Urinary bladder (tissue), 4 donors: ENCODE measurements around the gene OXGR1. TPM values are rescaled to one million over a fixed set of nuclear protein-coding genes. Genes with fewer than 3 reads are reported as not detected.
"Not testable (repeated sequence)": the region's sequence is repeated elsewhere in the genome, so short reads cannot be mapped to it uniquely, and the experiment has no call there.

ENCODE experiments used
- DNase-seq: peaks from one replicate; pipeline ENCODE4 v3.0.0-alpha.2; 2015; ENCODE audit errors: extremely low spot score
- H3K27ac ChIP-seq: one replicate; pipeline ENCODE4 v1.5.1; 2013; ENCODE audit warnings: low read depth, mild to moderate bottlenecking, moderate library complexity
- H3K36me3 ChIP-seq: one replicate; pipeline ENCODE4 v1.6.1; 2013; ENCODE audit warnings: mild to moderate bottlenecking, moderate library complexity; ENCODE audit not compliant: insufficient read depth
- H3K4me1 ChIP-seq: one replicate; pipeline ENCODE4 v1.6.1; 2013; ENCODE audit warnings: mild to moderate bottlenecking, moderate library complexity; ENCODE audit not compliant: insufficient read depth
- H3K4me3 ChIP-seq: one replicate; pipeline ENCODE4 v1.5.1; 2013; ENCODE audit warnings: low read depth, low read length
- WGBS: extraction: QIAGEN DNeasy Blood & Tissue Kit; methylation state at CpG from one replicate; pipeline ENCODE4 v1.1.7; 2013; 5-methylcytosine and 5-hydroxymethylcytosine counted together
- polyA plus RNA-seq: library from polyadenylated mRNA; stranded (reverse); fragments of 200-250 nt; gene quantifications from one replicate; pipeline ENCODE4 v1.2.3, GENCODE V29; 2013
- total RNA-seq: library from RNA; depleted of rRNA; stranded (reverse); fragments of >200 nt; gene quantifications from one replicate; pipeline ENCODE4 v1.2.3, GENCODE V29; 2014
- donor health status: healthy with polysubstance abuse.
- donor health status: healthy.

The OXGR1 gene
- total and polyA plus RNA-seq, 2 donors = 0.51 to 1.1 TPM

- Histone ChIP-seq H3K36me3 (no peaks in the 10 kb centered on the region), H3K4me3 (no peak overlapping the region), H3K4me1 (no peaks in the 10 kb centered on the region), H3K27ac (no peak overlapping the region)
- no peak for DNase-seq
- 68% methylated on average over 5 of the region's 5 CpGs for WGBS
Measured at GRCh38 chr13:97000295-97000925, 6.1 kb upstream of the OXGR1 start.

- WGBS = 95% methylated on average over 2 of the region's 2 CpGs
Measured at GRCh38 chr13:96999091-96999490, 4.8 kb upstream of the OXGR1 start.

GRCh38 chr13:96998051-96998450, 3.8 kb upstream of the OXGR1 start:
- no peak overlapping the region for H3K27ac ChIP-seq
- no peaks in the 10 kb centered on the region for H3K4me1 ChIP-seq
- no peak for DNase-seq
- no peak overlapping the region for H3K4me3 ChIP-seq
- 84% methylated on average over 2 of the region's 2 CpGs for WGBS
- no peaks in the 10 kb centered on the region for H3K36me3 ChIP-seq

More at GRCh38 chr13:96999091-96999490, 4.8 kb upstream of the OXGR1 start:
- no peaks in the 10 kb centered on the region for H3K4me1 ChIP-seq
- no peak overlapping the region for H3K4me3 ChIP-seq
- no peak for DNase-seq
- H3K27ac ChIP-seq = no peak overlapping the region
- H3K36me3 ChIP-seq = no peaks in the 10 kb centered on the region

GRCh38 chr13:96996886-96997285, 2.6 kb upstream of the OXGR1 start:
- WGBS = 58% methylated on average over 5 of the region's 5 CpGs
- Histone ChIP-seq H3K4me1 (no peaks in the 10 kb centered on the region), H3K36me3 (no peaks in the 10 kb centered on the region), H3K4me3 (no peak overlapping the region), H3K27ac (no peak overlapping the region)
- no peak for DNase-seq

GRCh38 chr13:96996107-96996506, 1.8 kb upstream of the OXGR1 start:
- H3K4me1 ChIP-seq = no peaks in the 10 kb centered on the region
- no peak overlapping the region for H3K27ac ChIP-seq
- 76% methylated on average over 4 of the region's 4 CpGs for WGBS
- H3K36me3 ChIP-seq = no peaks in the 10 kb centered on the region
- no peak overlapping the region for H3K4me3 ChIP-seq
- no peak for DNase-seq

GRCh38 chr13:96994858-96995243, 575 bp upstream of the OXGR1 start:
- no peaks in the 10 kb centered on the region for H3K36me3 ChIP-seq

GRCh38 chr13:96993634-96994016, 651 bp downstream of the OXGR1 start:
- H3K4me1 ChIP-seq = no peaks in the 10 kb centered on the region
- 11% methylated on average over 8 of the region's 8 CpGs for WGBS
- no peak overlapping the region for H3K27ac ChIP-seq
- H3K36me3 ChIP-seq = no peaks in the 10 kb centered on the region
- peak; percentile 81 for DNase-seq
- peak overlapping the region; percentile 51 for H3K4me3 ChIP-seq

More at GRCh38 chr13:96994858-96995243, 575 bp upstream of the OXGR1 start:
- WGBS = 50% methylated on average over 10 of the region's 10 CpGs
- DNase-seq = no peak
- Histone ChIP-seq H3K4me3 (no peak overlapping the region), H3K27ac (no peak overlapping the region), H3K4me1 (no peaks in the 10 kb centered on the region)

- 92% methylated on average over 2 of the region's 2 CpGs for WGBS
Measured at GRCh38 chr13:96992633-96993032, 1.6 kb downstream of the OXGR1 start.

GRCh38 chr13:96991072-96991471, 3.2 kb downstream of the OXGR1 start:
- Histone ChIP-seq H3K4me3 (no peak overlapping the region), H3K4me1 (no peaks in the 10 kb centered on the region), H3K27ac (no peak overlapping the region), H3K36me3 (no peaks in the 10 kb centered on the region)
- 65% methylated on average over 3 of the region's 3 CpGs for WGBS
- no peak for DNase-seq

More at GRCh38 chr13:96992633-96993032, 1.6 kb downstream of the OXGR1 start:
- no peaks in the 10 kb centered on the region for H3K4me1 ChIP-seq
- no peaks in the 10 kb centered on the region for H3K36me3 ChIP-seq
- H3K4me3 ChIP-seq = no peak overlapping the region
- DNase-seq = no peak
- no peak overlapping the region for H3K27ac ChIP-seq

- Histone ChIP-seq H3K4me1 (no peaks in the 10 kb centered on the region), H3K36me3 (no peaks in the 10 kb centered on the region), H3K27ac (no peak overlapping the region), H3K4me3 (no peak overlapping the region)
- 92% methylated on average over 5 of the region's 5 CpGs for WGBS
- no peak for DNase-seq
Measured at GRCh38 chr13:96988441-96988840, 5.8 kb downstream of the OXGR1 start.

- WGBS = 34% methylated on average over 6 of the region's 6 CpGs
- Histone ChIP-seq H3K27ac (no peak overlapping the region), H3K4me3 (no peak overlapping the region), H3K36me3 (no peaks in the 10 kb centered on the region), H3K4me1 (no peaks in the 10 kb centered on the region)
- DNase-seq = peak; percentile 81
Measured at GRCh38 chr13:96984051-96984508, 10.2 kb downstream of the OXGR1 start.

- H3K27ac ChIP-seq = no peak overlapping the region
- H3K4me3 ChIP-seq = no peak overlapping the region
- no peak for DNase-seq
- H3K4me1 ChIP-seq = no peaks in the 10 kb centered on the region
- 72% methylated on average over 2 of the region's 2 CpGs for WGBS
- H3K36me3 ChIP-seq = no peaks in the 10 kb centered on the region
Measured at GRCh38 chr13:96982672-96983071, 11.6 kb downstream of the OXGR1 start.

GRCh38 chr13:96979861-96980260, 14.4 kb downstream of the OXGR1 start:
- 97% methylated on average over 1 of the region's 1 CpG for WGBS
- not testable (repeated sequence) for DNase-seq, H3K27ac ChIP-seq

GRCh38 chr13:96968027-96968426, 26.2 kb downstream of the OXGR1 start:
- Histone ChIP-seq H3K27ac (no peak overlapping the region), H3K4me3 (no peak overlapping the region), H3K36me3 (no peaks in the 10 kb centered on the region), H3K4me1 (no peaks in the 10 kb centered on the region)
- WGBS = 79% methylated on average over 2 of the region's 2 CpGs
- DNase-seq = no peak

More at GRCh38 chr13:96979861-96980260, 14.4 kb downstream of the OXGR1 start:
- H3K36me3 ChIP-seq, H3K4me3 ChIP-seq, H3K4me1 ChIP-seq: not testable (repeated sequence)
